GM18517 (cell line): ENCODE data around the gene PEX5L.
"Not testable (repeated sequence)": the region's sequence is repeated elsewhere in the genome, so short reads cannot be mapped to it uniquely, and the experiment has no call there.

Source experiments
- ATAC-seq: cut with Tn5 transposase; IDR thresholded peaks from one replicate; pipeline ENCODE4 v1.9.1; 2021; ENCODE audit warnings: mild to moderate bottlenecking, moderate library complexity; ENCODE audit not compliant: unreplicated experiment

Gene PEX5L

GRCh38 chr3:180017846-180018245, 18.9 kb downstream of the PEX5L start:
- ATAC-seq, result no peak

- no peak for ATAC-seq
Measured at GRCh38 chr3:180011927-180012326, 24.8 kb downstream of the PEX5L start.

GRCh38 chr3:180008318-180008717, 28.4 kb downstream of the PEX5L start:
- not testable (repeated sequence) for ATAC-seq

- no peak for ATAC-seq
Measured at GRCh38 chr3:180004542-180004941, 32.2 kb downstream of the PEX5L start.

GRCh38 chr3:180002006-180002405, 34.7 kb downstream of the PEX5L start:
- ATAC-seq, result no peak

GRCh38 chr3:180000500-180000899, 36.2 kb downstream of the PEX5L start:
- ATAC-seq, result no peak

GRCh38 chr3:179995406-179995805, 41.3 kb downstream of the PEX5L start:
- no peak for ATAC-seq

- no peak for ATAC-seq
Measured at GRCh38 chr3:179991883-179992282, 44.9 kb downstream of the PEX5L start.

GRCh38 chr3:179991104-179991503, 45.6 kb downstream of the PEX5L start:
- no peak for ATAC-seq

GRCh38 chr3:179981646-179982045, 55.1 kb downstream of the PEX5L start:
- no peak for ATAC-seq

GRCh38 chr3:179977356-179977755, 59.4 kb downstream of the PEX5L start:
- no peak for ATAC-seq

- ATAC-seq, result no peak
Measured at GRCh38 chr3:179973931-179974361, 62.8 kb downstream of the PEX5L start.

GRCh38 chr3:179972881-179973423, 63.8 kb downstream of the PEX5L start:
- ATAC-seq, result no peak

- ATAC-seq, result no peak
Measured at GRCh38 chr3:179971280-179971679, 65.5 kb downstream of the PEX5L start.

- ATAC-seq, result no peak
Measured at GRCh38 chr3:179970746-179971145, 66.0 kb downstream of the PEX5L start.

GRCh38 chr3:179969525-179969924, 67.2 kb downstream of the PEX5L start:
- no peak for ATAC-seq

- peak; percentile 62 for ATAC-seq
Measured at GRCh38 chr3:179967622-179968021, 69.1 kb downstream of the PEX5L start.

- ATAC-seq, result no peak
Measured at GRCh38 chr3:179964890-179965289, 71.8 kb downstream of the PEX5L start.

GRCh38 chr3:179962629-179963387, 73.9 kb downstream of the PEX5L start:
- no peak for ATAC-seq

GRCh38 chr3:179961703-179962078, 75.0 kb downstream of the PEX5L start:
- peak; percentile 57 for ATAC-seq

GRCh38 chr3:179961071-179961702, 75.5 kb downstream of the PEX5L start:
- peak; percentile 31 for ATAC-seq

GRCh38 chr3:179958759-179959158, 78.0 kb downstream of the PEX5L start:
- ATAC-seq, result no peak
